ENCODE results near the gene GDE1.

DNA sequence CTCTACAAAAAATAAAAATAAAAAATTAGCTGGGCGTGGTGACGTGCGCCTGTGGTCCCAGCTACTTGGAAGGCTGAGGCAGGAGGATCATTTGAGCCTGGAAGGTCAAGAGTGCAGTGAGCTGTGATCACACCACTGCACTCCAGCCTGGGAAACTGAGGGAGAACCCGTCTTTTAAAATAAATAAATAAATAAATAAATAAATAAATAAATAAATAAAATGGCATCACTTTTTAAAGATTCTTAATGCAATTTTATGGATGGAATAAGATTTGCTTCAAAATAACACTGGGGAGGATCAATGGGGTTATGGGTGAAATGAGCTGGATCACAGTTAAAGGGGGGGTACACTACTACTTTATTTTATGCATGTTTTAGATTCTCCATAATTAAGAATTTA lies 14.9 kb downstream of the GDE1 start:
- TF ChIP-seq CTCF (IDR thresholded peaks at IDR 0.05; ENCODE audit: insufficient read depth, low read length) = no peak
- no peak for TF ChIP-seq REST (IDR thresholded peaks at IDR 0.05; ENCODE audit: insufficient replicate concordance, low read depth)
- TF ChIP-seq POLR2AphosphoS5 (IDR thresholded peaks at IDR 0.05; ENCODE audit: low read depth) = no peak
- no peak for TF ChIP-seq SPI1 (IDR thresholded peaks at IDR 0.05; ENCODE audit: borderline replicate concordance, low read depth)
- TF ChIP-seq GABPA (IDR thresholded peaks at IDR 0.05; ENCODE audit: low read depth) = no peak
